Spinal cord (tissue), 10 donors: ENCODE data around the gene CD72. TPM values are rescaled to one million over a fixed set of nuclear protein-coding genes. Genes with fewer than 3 reads are reported as not detected.
"Not testable (repeated sequence)": the region's sequence is repeated elsewhere in the genome, so short reads cannot be mapped to it uniquely, and the experiment has no call there.

ENCODE experiments used
- DNase-seq, 6 donors: peaks; one replicate each; pipeline versions ENCODE4 v3.0.0 to v3.0.0-alpha.2; 2013 to 2015; ENCODE audit warnings: low spot score in 6 of 6, low read depth in 4 of 6
- H3K27ac ChIP-seq: one replicate; pipeline ENCODE4 v1.5.1; 2013; ENCODE audit warnings: low read depth, low read length, control low read depth
- H3K27me3 ChIP-seq: one replicate; pipeline ENCODE4 v1.6.1; 2013; ENCODE audit warnings: low read length; ENCODE audit not compliant: control insufficient read depth, insufficient read depth
- H3K36me3 ChIP-seq: one replicate; pipeline ENCODE4 v1.6.1; 2013; ENCODE audit warnings: low read length; ENCODE audit not compliant: control insufficient read depth, insufficient read depth
- H3K4me1 ChIP-seq: one replicate; pipeline ENCODE4 v1.6.1; 2013; ENCODE audit warnings: low read length; ENCODE audit not compliant: control insufficient read depth, insufficient read depth
- H3K4me3 ChIP-seq: one replicate; pipeline ENCODE4 v1.5.1; 2013; ENCODE audit warnings: low read depth, low read length, control low read depth
- H3K9me3 ChIP-seq: one replicate; pipeline ENCODE4 v1.6.1; 2013; ENCODE audit warnings: low read length; ENCODE audit not compliant: control insufficient read depth, insufficient read depth
- WGBS: methylation state at CpG from one replicate; pipeline ENCODE4 v1.1.5; 2013; ENCODE audit warnings: missing lambda C conversion rate; ENCODE audit not compliant: insufficient coverage; 5-methylcytosine and 5-hydroxymethylcytosine counted together
- polyA plus RNA-seq, 2 donors: library from polyadenylated mRNA; unstranded; fragments of 120-200 nt; gene quantifications; one replicate each; pipeline ENCODE4 v1.2.1, GENCODE V29; 2013; ENCODE audit not compliant: insufficient read length in 2 of 2
- total RNA-seq, 2 donors: library from RNA; depleted of rRNA in 1 of 2; stranded (reverse); fragments of 120-200 nt in 1 of 2; fragments of >200 nt in 1 of 2; gene quantifications; one replicate each; pipeline versions ENCODE4 v1.2.3 to v1.2.4, GENCODE V29; 2013 to 2014
- donor health status: healthy.

CD72 gene
- total and polyA plus RNA-seq, 4 donors: 0.40 to 1.7 (median 1.5) TPM

DNA sequence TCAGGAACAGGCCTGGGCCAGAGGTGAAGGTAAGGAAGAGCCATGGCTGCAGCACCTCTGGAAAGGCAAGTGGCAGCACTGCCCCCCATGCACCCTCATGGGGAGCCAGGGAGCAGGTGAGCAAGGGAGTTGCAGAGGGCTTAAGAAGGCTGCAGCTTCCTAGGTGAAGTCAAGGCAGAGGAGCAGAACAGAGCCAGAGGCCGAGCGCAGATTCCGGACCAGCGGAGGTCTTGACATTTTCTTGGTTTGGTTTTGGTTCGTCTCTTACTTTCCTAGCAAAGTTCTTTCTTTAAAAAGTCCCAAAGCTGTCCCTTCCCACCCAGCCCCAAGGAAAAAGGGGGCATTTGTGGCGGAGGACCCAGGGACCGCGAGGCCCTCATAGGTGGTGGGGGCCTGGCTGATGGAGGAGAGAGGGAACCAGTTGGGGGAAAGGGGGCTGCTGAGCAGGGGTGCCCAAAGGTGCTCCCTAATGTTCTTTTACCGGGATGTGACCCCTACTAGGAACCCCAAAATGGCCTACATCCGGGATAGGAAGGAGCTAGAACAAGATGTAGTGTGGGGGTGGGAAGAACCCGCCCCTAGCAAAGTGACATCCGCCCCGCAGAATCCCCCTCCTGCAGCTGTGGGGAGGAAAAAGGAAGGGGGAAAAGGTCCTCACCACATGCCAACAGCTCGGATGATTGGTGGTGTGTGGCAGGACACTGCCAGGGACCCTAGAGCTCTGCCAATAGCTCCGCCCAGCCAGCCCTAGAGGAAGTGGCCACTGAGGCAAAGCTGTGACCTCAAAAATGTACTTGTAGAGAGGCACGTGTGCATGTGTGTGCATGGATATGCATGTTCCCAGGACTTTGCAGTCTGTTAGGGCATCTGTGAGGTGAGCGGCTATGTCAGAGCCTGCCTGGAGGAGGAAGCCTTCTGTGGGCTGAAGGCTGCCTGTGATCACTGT is 914 bp upstream of the CD72 start:
- DNase-seq: no peak
- no peak overlapping the region for H3K27ac ChIP-seq
- peaks cover 37% of the 10 kb centered on the region for H3K27me3 ChIP-seq
- H3K4me3 ChIP-seq: no peak overlapping the region
- H3K36me3 ChIP-seq: no peaks in the 10 kb centered on the region
- 93% methylated on average over 11 of the region's 17 CpGs for WGBS
- no peaks in the 10 kb centered on the region for H3K9me3 ChIP-seq
- H3K4me1 ChIP-seq: peaks cover 17% of the 10 kb centered on the region

DNA sequence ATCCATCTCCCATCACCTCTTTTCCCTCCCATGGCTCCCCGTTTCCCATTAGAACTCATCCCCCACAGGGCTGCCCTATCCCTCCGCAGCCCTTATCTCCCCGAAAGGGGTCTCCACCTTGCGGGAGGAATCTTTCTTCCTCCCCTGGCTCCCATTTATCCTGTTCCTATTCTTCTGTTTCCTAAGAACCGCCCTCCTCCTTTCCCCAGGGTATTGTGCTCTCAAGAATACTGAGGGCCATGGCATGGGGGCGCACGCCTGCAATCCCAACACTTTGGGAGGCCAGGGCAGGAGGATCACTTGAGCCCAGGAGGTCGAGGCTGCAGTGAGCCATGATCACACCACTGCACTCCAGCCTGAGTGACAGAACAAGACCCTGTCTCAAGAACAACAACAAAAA is 665 bp downstream of the CD72 start:
- Histone ChIP-seq H3K27ac (no peak overlapping the region), H3K4me3 (no peak overlapping the region), H3K9me3 (no peaks in the 10 kb centered on the region), H3K36me3 (no peaks in the 10 kb centered on the region), H3K4me1 (peaks cover 17% of the 10 kb centered on the region), H3K27me3 (peaks cover 37% of the 10 kb centered on the region)
- 53% methylated on average over 8 of the region's 8 CpGs for WGBS
- DNase-seq: no peak

DNA sequence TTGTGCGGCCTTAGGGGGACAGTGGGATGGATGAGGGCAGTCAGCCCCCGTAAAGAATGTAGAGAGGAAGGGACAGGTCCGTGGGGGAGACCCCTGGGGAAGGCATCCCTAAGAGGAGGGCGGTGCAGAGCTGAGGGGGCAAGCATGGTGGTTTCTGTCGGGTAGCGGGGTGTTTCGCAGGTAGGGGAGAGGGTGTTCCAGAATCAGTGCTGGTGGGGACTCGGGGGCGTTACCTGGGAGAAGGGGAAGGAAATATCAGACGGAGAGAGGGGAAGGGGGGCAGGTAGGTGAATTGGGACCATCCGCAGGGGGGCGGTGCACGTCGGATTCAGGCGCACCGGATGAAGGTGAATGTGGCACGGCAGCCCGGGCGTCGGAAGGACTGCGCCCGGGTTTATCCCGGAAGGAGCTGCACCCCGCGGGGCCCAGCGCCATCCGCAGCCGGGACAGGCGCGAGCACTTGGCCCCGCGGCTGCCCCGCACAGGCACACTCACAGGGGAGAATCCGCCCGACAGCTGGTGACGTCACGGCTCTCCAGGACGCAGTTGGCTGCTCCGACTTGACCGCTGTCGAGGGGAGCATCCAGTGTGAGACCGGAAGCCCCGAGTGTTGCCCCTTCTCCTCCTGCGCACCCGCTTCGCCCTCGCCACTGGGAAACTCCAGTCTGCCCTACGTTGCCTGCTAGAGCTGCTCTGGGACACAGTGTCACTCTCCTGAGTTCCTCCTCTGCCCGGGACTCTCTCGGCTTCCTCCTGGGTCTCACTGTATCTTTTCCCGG is 1.3 kb downstream of the CD72 start:
- DNase-seq: peak in 2 of 6 donors; percentile 6 to 42
- Histone ChIP-seq H3K27me3 (peaks cover 37% of the 10 kb centered on the region), H3K4me1 (peaks cover 17% of the 10 kb centered on the region), H3K27ac (no peak overlapping the region), H3K36me3 (no peaks in the 10 kb centered on the region), H3K9me3 (no peaks in the 10 kb centered on the region), H3K4me3 (no peak overlapping the region)
- 5% methylated on average over 51 of the region's 51 CpGs for WGBS

DNA sequence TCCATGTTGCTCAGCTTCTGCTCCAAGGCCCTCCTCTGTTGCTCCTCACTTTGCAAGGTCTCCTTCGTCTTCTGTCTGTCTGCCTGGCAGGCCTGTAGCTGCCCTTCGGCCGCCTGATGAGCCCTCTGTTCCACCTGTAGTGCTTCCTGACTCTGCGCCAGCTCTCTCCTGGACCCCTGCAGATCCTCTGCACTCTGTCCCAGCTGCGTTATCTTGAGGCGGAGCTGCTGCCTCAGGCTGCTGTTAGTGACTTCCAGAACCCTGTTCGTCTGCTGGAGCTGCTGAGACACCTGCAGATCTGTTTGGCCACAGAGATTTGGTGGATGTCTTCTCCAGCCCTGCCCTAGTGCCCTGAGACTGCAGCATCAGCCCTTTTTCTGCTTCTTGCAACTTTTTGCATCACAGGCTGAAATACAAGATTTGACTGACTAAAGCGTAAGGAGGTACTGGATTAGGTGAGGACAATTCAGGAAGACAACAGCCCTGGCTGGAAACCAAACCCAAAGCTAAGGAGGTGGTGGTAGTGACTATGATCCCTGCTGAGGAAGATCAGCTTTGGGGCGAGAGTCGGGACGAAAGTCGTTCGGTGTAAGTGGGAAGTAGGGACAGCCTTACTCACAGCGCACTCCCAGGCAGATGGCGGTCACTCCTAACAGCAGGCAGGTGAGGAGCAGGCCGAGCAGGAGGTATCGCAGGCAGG is 2.1 kb downstream of the CD72 start:
- 52% methylated on average over 17 of the region's 17 CpGs for WGBS
- Histone ChIP-seq H3K4me1 (peaks cover 17% of the 10 kb centered on the region), H3K36me3 (no peaks in the 10 kb centered on the region), H3K4me3 (no peak overlapping the region), H3K27ac (no peak overlapping the region), H3K27me3 (peaks cover 37% of the 10 kb centered on the region), H3K9me3 (no peaks in the 10 kb centered on the region)
- no peak for DNase-seq

DNA sequence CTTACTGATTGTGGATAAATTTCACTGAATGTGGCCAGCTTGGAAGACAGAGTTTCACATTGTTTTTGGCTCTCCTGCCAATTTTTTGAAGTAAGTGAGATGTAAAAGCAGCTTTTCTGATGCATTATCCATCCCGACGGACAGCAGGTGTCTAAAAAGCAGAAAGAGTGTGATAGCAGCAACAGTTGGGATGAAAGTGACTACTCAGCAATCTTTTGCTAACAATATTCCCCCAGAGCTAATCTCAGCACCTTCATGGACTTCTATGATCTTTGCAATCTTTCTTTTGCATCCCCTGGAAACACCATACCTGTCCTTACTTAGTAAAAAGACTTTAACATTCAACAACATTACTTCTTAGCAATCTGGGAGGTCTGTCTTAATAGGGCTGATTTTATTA is 5.4 kb downstream of the CD72 start:
- H3K27ac ChIP-seq: no peak overlapping the region
- peaks cover 11% of the 10 kb centered on the region for H3K4me1 ChIP-seq
- H3K4me3 ChIP-seq: no peak overlapping the region
- no peak for DNase-seq
- WGBS: 100% methylated on average over 1 of the region's 2 CpGs
- peaks cover 31% of the 10 kb centered on the region for H3K27me3 ChIP-seq
- peaks cover 27% of the 10 kb centered on the region for H3K36me3 ChIP-seq
- no peaks in the 10 kb centered on the region for H3K9me3 ChIP-seq

DNA sequence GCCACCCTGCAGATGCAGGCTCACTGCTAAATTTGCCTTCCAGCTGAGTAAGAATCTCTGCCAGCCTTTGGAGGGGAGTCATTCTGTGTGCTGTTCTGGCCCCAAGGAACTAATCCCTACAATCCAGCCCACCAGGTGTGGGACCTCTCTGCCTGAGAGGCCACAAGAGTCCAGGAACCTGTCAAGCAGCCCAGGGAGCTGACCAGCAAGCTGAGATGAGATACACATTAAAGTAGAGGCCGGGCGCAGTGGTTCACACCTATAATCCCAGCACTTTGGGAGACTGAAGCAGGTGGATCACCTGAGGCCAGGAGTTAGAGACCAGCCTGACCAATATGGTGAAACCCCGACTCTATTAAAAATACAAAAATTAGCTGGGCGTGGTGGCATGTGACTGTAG is 6.1 kb downstream of the CD72 start:
- not testable (repeated sequence) for DNase-seq, H3K9me3 ChIP-seq, H3K4me3 ChIP-seq, H3K4me1 ChIP-seq, H3K27ac ChIP-seq
- Histone ChIP-seq H3K27me3 (peaks cover 23% of the 10 kb centered on the region), H3K36me3 (peaks cover 35% of the 10 kb centered on the region)
- WGBS: 86% methylated on average over 4 of the region's 4 CpGs

DNA sequence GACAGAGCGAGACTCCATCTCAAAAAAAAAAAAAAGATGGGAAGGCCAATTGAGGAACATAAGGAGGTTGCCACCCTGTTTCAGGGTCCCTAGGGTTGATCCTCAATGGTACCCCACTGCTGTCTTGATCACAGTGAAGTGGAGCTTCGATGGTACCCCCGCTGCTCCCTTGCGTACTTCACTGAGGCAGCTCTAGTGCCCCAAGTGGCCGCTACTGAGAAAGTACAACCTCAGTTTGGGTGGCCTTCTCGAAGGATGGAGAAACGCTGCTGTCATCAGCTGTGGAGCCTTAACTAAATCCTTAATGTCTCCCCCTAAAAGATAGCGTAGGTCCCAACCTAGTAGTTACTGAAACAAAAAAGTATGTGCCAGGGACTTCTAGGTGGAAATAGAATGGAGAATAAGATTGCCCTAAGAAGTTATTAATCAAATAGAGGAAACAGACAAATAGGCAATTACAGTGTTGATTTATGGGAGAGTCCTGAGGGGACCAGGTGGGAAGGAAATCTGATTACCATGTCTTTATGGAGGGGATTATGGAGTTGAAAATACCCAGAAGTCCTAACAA is 6.9 kb downstream of the CD72 start:
- H3K4me3 ChIP-seq: no peak overlapping the region
- H3K9me3 ChIP-seq: no peaks in the 10 kb centered on the region
- WGBS: 20% methylated on average over 7 of the region's 8 CpGs
- peaks cover 35% of the 10 kb centered on the region for H3K36me3 ChIP-seq
- peak in 3 of 6 donors; percentile 23 to 78 (median 71) for DNase-seq
- H3K27ac ChIP-seq: no peak overlapping the region
- peaks cover 15% of the 10 kb centered on the region for H3K27me3 ChIP-seq
- peaks cover 5% of the 10 kb centered on the region for H3K4me1 ChIP-seq

DNA sequence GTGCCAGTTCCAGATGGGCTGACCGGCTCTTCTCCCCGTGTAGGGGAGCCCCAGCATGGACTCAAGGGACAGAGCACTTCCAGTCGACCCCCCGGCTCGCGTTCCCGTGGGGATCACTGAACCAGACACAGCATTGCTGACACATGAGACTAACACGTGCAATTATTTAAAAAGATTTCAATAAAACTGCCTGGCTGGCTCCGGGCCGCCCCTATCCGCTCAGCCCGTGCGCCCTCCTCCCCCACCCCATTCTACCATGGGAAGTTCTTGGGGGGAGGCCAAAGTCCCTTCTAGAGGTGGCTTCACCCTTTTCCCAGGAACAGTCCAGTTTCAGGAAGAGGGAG is 8.4 kb downstream of the CD72 start:
- 95% methylated on average over 8 of the region's 13 CpGs for WGBS

More for the DNA sequence above, 8.4 kb downstream of the CD72 start:
- Histone ChIP-seq H3K9me3 (no peaks in the 10 kb centered on the region), H3K27ac (no peak overlapping the region), H3K27me3 (peaks cover under 1% of the 10 kb centered on the region), H3K4me1 (peaks cover 14% of the 10 kb centered on the region), H3K4me3 (no peak overlapping the region), H3K36me3 (peaks cover 35% of the 10 kb centered on the region)
- no peak for DNase-seq
